GM18520 (cell line): Measurements from ENCODE around the gene MFSD2B.
"Not testable (repeated sequence)": the region's sequence is repeated elsewhere in the genome, so short reads cannot be mapped to it uniquely, and the experiment has no call there.

Experiments used
- ATAC-seq: cut with Tn5 transposase; IDR thresholded peaks from one replicate; pipeline ENCODE4 v1.9.1; 2021; ENCODE audit not compliant: unreplicated experiment

MFSD2B gene

GRCh38 chr2:24017711-24018110, 7.8 kb downstream of the MFSD2B start:
- ATAC-seq, result no peak

DNA sequence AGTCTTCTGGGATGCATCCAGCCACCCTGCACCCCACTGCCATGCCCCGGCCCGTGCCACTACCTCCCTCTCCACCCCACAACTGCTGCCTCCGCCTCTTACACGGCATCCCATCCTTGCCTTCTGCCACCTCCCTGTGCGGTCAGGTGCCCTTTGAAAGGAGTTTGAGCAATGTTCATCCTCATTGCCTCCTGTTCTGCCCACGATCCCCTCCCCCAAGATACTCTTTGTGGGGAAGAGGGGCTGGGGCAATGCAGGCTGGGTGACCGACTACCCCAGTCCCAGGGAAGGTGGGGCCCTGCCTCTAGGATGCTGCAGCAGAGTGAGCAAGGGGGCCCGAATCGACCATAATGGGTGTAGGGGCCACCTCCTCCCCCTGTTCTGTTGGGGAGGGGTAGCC, 8.4 kb downstream of the MFSD2B start:
- ATAC-seq, result no peak

DNA sequence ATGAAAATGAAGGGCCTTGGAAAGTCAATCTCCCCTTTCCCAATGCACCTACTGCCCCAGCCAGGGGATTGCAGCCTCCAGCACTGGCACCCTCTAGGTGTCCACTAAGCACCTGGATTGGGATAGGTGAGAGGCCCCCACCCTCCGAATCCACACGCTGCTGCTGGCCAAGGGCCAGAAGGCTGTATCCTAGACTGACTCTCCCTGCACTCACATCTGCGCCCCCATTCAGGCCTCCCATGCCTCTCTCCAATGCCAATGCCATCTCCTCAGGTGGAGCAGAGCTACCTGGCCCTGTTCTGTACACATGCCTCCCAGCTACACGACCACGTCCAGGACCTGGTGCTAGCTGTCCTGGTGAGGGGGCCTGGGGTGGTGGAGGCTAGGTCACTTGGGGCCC, 9.8 kb downstream of the MFSD2B start:
- no peak for ATAC-seq

- no peak for ATAC-seq
These were observed 10.4 kb downstream of the MFSD2B start for GRCh38 chr2:24020244-24020643.

DNA sequence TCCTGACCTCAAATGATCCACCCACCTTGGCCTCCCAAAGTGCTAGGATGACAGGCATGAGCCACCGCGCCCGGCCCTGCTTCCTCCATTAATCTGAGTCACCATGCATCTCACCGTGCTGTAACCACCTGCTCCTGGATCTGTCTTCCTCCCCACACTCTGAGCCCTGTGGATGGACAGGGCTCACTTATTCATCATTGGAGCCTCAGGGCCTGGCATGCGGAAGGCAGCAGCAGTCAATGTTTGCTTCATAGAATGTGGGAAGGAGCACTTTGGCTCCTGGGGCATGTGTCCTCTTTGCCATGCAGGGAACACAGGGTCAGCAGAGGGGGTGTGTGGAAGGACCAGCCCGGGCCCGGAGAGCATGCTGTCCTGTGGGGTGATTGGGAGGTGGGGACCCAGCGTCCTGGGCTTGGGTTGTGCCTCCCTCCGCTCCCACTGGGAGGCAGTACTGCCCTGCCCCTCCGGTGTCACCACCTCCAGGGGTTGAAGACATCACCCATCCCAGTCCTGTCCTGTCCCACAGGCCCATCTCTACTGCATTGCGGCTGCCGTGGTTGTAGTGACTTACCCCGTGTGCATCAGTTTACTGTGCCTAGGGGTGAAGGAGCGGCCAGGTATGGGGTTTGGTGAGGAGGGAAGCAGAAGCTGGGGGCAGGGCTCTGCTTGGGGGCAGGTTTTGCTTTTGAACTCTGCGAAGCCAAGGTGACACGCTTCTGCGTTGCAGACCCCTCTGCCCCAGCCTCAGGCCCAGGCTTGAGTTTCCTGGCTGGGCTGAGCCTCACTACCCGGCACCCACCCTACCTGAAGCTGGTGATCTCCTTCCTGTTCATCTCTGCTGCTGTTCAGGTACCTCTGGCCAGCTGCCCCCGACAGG, 11.5 kb downstream of the MFSD2B start:
- ATAC-seq, result no peak

GRCh38 chr2:24022324-24022974, 12.6 kb downstream of the MFSD2B start:
- no peak for ATAC-seq

- ATAC-seq, result no peak
These were observed 13.2 kb downstream of the MFSD2B start for GRCh38 chr2:24022975-24023575.

GRCh38 chr2:24024018-24024417, 14.1 kb downstream of the MFSD2B start:
- no peak for ATAC-seq

DNA sequence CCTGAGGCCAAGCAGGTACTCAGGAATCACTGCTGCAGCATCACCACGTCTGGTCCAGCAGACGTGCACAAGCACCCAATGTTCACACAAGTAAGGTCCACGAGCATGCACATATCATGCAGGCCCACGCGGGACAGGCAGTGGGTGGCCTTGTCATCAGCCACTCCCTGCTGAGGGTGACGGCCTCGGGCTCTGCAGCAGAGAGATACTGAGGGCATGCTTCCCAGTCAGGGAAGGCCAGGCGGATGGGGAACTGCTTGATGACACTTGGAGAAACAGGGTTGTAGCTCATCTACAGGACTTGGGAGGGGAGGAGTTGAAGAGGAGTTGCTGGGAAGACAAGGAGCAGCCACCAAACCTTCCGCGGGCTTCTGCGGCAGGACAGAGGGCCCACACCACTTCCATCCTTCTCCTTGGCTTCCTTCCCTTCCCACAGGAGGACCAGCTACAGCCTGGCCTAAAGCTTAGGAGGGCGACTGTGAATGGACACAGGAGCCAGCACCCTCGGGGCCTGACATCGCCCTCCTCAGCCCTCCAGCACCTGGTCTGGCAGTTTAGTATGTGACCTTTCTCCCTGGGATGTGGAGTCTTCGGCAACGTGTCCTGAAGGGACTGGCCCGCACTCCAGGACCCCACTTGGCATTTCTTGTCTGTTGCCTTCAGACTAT, 15.2 kb downstream of the MFSD2B start:
- no peak for ATAC-seq

- no peak for ATAC-seq
These were observed 16.3 kb downstream of the MFSD2B start for GRCh38 chr2:24026233-24026632.

DNA sequence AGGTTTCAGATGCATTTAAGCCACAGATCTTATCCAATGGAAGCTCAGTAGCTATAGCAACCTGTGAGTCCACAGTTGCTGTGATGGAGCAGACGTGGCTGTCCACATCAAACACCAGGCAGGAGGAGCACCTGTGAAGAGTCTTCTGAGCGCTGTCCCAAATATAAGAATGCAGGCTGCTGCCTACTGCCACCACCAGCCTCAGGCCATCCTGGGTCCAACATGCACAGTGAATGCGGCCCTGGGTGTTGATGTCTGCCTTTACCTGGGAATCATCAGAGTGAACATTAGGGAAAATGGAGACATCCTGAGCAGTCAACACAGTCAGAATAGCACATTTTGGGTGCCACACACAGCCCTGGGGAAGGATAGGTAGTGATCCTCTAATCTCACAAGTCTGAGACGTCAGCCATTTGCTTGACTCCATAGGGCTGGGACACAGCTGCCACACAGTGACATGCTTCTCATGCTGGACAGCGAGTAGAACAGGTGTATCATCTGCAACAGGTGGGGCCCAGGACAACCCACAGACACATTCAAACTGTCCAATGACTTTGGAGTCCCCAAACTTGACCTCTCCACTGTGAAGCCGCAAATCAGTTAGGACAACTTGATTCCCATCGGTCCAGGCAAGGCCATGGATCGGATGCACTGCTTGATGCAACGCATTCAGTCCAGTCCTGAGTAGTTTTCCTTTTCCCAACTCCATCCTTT, 29.1 kb downstream of the MFSD2B start:
- ATAC-seq, result no peak

DNA sequence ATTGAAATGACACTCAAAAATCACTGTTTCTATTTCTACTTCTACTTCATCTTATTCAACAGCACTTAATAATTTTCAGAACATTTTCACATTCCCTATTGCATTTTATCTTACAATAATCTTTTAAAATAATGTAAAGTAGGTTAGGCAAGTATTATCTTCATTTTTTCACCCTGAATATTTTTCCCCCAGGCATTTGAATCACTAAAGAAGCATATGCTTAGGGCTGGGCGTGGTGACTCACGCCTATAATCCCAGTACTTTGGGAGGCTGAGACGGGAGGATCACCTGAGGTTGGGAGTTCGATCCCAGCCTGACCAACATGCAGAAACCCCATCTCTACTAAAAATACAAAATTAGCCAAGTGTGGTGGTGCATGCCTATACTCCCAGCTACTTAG, 30.6 kb downstream of the MFSD2B start:
- no peak for ATAC-seq

GRCh38 chr2:24043133-24043532, 33.2 kb downstream of the MFSD2B start:
- ATAC-seq, result not testable (repeated sequence)

DNA sequence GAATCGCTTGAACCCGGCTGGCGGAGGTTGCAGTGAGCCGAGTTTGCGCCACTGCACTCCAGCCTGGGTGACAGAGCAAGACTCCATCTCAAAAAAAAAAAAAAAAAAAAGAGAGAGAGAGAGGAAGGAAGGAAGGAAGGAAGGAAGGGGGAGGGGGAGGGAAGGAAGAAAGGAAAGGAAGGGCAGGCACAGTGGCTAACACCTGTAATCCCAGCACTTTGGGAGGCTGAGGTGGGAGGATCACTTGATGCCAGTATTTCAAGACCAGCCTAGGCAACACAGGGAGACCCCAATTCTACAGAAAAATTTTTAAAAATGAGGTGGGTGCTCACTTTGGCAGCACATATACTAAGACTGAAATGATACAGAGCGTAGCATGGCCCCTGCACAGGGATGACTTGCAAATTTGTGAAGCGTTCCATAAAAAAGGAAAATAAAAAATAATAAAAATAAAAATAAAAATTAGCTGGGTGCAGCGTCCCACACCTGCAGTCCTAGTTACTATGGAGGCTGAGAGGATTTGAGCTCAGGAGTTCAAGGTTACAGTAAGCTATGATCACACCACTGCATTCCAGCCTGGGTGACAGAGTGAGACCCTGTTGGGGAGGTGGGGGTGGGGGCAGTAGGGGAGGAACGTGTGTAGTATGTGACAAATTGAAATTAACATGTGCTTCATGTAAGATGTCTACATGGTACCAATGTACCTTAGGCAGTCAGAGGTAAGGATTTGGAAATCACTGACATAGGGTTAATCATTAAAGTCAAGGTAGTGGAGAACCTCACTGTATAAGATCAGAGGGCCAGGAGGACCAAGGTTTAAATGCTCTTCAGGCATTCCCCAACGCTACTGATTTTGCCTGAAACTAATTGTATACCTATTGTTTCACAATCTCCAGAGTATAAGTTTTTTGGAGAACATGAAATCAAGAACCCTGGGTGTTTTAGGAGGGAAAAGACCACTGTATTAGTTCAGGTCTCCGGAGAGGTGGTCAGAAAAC, 35.9 kb downstream of the MFSD2B start:
- ATAC-seq, result no peak

DNA sequence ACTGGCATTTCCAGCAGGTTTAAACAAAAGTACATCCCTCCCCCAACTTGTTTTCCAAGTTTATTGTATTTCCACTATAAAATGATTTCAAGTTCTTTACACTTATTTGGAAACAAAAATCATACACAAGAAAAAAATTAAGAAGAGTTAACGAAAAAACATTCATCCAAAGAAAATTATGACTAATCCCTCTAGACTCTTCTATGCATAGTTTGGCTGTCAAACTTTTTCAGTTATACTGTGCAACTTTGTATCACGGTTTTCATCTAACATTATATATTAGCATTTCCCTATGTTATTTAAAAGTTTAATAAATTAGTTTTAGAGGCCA, 36.7 kb downstream of the MFSD2B start:
- ATAC-seq, result no peak

- ATAC-seq, result peak; percentile 98
These were observed 37.2 kb downstream of the MFSD2B start, which contains the start of gene WDCP for GRCh38 chr2:24046930-24047702. TSS of gene WDCP (minus strand) at chr2:24047391. CDS start at chr2:24039494, 7,897 bp downstream.

GRCh38 chr2:24047703-24048033, 37.8 kb downstream of the MFSD2B start:
- no peak for ATAC-seq

GRCh38 chr2:24048769-24049484, 39.0 kb downstream of the MFSD2B start:
- no peak for ATAC-seq
